Measurements from ENCODE around the gene NFATC2. TPM values are rescaled to one million over a fixed set of nuclear protein-coding genes. Genes with fewer than 3 reads are reported as not detected.

Gene NFATC2
- total RNA-seq, 1 experiment from 2014 or later, result 0.61 TPM

DNA sequence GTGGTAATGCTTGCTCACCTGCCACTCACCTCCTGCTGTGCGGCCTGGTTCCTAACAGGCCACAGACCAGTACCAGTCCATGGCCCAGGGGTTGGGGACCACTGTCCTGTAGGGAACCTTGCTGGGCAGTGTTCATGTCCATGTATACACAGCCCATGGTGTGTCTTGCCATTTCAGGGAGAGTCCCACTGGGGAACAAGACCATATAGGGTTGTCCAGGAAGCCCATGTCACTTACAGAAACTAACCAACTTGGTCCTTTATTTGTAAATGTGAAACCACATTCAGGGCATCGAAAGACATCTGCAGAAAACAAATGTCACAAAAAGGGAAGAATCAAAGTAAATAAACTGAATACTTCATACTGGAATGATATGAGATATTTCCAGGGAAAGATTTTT is 179.1 kb downstream of the NFATC2 start:
- Histone ChIP-seq H4K8ac (replicated peaks; ENCODE audit: insufficient read length, low read depth, low read length) (no peak overlapping the region), H3K14ac (ENCODE audit: insufficient read depth, low read length) (no peak overlapping the region), H3T11ph (ENCODE audit: low read length) (no peak overlapping the region), H2BK20ac (ENCODE audit: low read depth, low read length, poor library complexity, severe bottlenecking) (no peak overlapping the region), H2BK15ac (ENCODE audit: low read depth, low read length) (no peak overlapping the region), H3K79me2 (ENCODE audit: insufficient read depth, low read length) (no peaks in the 10 kb centered on the region), H3K27me3 (ENCODE audit: insufficient read depth, low read length) (no peaks in the 10 kb centered on the region; the same call in 1 of the 2 replicates), H3K4me2 (ENCODE audit: insufficient read depth, insufficient read length, low read length) (no peak overlapping the region), H3K9ac (ENCODE audit: extremely low read depth, insufficient read length, low read length) (no peak overlapping the region), H3K79me1 (ENCODE audit: insufficient read depth, low read depth, low read length, poor library complexity, severe bottlenecking) (no peaks in the 10 kb centered on the region), H3K23ac (ENCODE audit: insufficient read length, low read depth, low read length) (no peak overlapping the region), H2AK5ac (ENCODE audit: insufficient read length, low read length) (no peak overlapping the region), H2BK5ac (ENCODE audit: insufficient read length, low read length) (no peak overlapping the region), H2BK12ac (ENCODE audit: insufficient read length, low read depth, low read length) (no peak overlapping the region), H3K23me2 (ENCODE audit: insufficient read length, low read depth, low read length, poor library complexity, severe bottlenecking) (no peaks in the 10 kb centered on the region), H4K20me1 (ENCODE audit: control insufficient read depth, insufficient read depth, insufficient read length) (no peaks in the 10 kb centered on the region), H4K91ac (ENCODE audit: insufficient read length, low read depth, low read length) (no peak overlapping the region), H3K56ac (ENCODE audit: insufficient read length, low read depth, low read length) (no peak overlapping the region), H4K5ac (ENCODE audit: insufficient read length, low read depth, low read length) (no peak overlapping the region), H3K18ac (ENCODE audit: insufficient read length, low read depth, low read length) (no peak overlapping the region), H3K4me1 (ENCODE audit: insufficient read depth, low read length) (no peaks in the 10 kb centered on the region), H3K4ac (ENCODE audit: low read depth, low read length) (no peak overlapping the region), H3K27ac (ENCODE audit: insufficient read length, low read depth, low read length) (no peak overlapping the region), H2BK120ac (ENCODE audit: low read depth, low read length, poor library complexity, severe bottlenecking) (no peak overlapping the region), H3K9me3 (ENCODE audit: control insufficient read depth, low read depth, low read length) (peaks cover 8% of the 10 kb centered on the region), H2AFZ (ENCODE audit: low read length) (no peak overlapping the region)
- Mint-ChIP-seq H3K27me3 (ENCODE audit: low read depth) (peaks cover 4% of the 10 kb centered on the region), H3K4me3 (no peak overlapping the region), H3K4me1 (peaks cover 0 to 8% of the 10 kb centered on the region in 2 experiments; a peak in 2 of 4 replicates), H3K9me3 (peaks cover 18 to 22% of the 10 kb centered on the region in 2 experiments), H3K27ac (no peak overlapping the region), H3K36me3 (ENCODE audit: insufficient read depth in 1 of 3, low read depth in 3 of 3) (peaks cover 3 to 13% (median 4%) of the 10 kb centered on the region in 3 experiments)
- no peak for DNase-seq
- TF ChIP-seq, protein P1, sequence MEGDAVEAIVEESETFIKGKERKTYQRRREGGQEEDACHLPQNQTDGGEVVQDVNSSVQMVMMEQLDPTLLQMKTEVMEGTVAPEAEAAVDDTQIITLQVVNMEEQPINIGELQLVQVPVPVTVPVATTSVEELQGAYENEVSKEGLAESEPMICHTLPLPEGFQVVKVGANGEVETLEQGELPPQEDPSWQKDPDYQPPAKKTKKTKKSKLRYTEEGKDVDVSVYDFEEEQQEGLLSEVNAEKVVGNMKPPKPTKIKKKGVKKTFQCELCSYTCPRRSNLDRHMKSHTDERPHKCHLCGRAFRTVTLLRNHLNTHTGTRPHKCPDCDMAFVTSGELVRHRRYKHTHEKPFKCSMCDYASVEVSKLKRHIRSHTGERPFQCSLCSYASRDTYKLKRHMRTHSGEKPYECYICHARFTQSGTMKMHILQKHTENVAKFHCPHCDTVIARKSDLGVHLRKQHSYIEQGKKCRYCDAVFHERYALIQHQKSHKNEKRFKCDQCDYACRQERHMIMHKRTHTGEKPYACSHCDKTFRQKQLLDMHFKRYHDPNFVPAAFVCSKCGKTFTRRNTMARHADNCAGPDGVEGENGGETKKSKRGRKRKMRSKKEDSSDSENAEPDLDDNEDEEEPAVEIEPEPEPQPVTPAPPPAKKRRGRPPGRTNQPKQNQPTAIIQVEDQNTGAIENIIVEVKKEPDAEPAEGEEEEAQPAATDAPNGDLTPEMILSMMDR (conservative IDR thresholded peaks at IDR 0.05), result no peak
- WGBS (ENCODE audit: extremely low coverage, insufficient read length, low lambda C conversion rate), result no CpG with 5 or more reads among the region's 2 CpGs
